HK-2 (cell line): ENCODE measurements around the gene SH2B2.
A peak's percentile ranks its signal among the peaks of the same experiment; 100 is the strongest.
"Not testable (repeated sequence)": the region's sequence is repeated elsewhere in the genome, so short reads cannot be mapped to it uniquely, and the experiment has no call there.

Experiments used
- DNase-seq: peaks from one replicate; pipeline ENCODE4 v3.0.0-alpha.2; 2018; ENCODE audit not compliant: unreplicated experiment

Gene SH2B2

GRCh38 chr7:102305414-102306268, 19.0 kb downstream of the SH2B2 start:
- no peak for DNase-seq

- peak; percentile 81 for DNase-seq
These were observed 20.4 kb downstream of the SH2B2 start for GRCh38 chr7:102306916-102307677.

GRCh38 chr7:102310414-102310815, 23.7 kb downstream of the SH2B2 start:
- DNase-seq = no peak

GRCh38 chr7:102312317-102312716, 25.6 kb downstream of the SH2B2 start:
- no peak for DNase-seq

GRCh38 chr7:102313997-102314780, 27.5 kb downstream of the SH2B2 start:
- DNase-seq = no peak

- no peak for DNase-seq
These were observed 30.8 kb downstream of the SH2B2 start for GRCh38 chr7:102317231-102318059.

- peak; percentile 38 for DNase-seq
These were observed 31.9 kb downstream of the SH2B2 start for GRCh38 chr7:102318482-102318971.

GRCh38 chr7:102319671-102320070, 33.0 kb downstream of the SH2B2 start:
- DNase-seq = no peak

- no peak for DNase-seq
These were observed 33.5 kb downstream of the SH2B2 start for GRCh38 chr7:102320181-102320580.

- no peak for DNase-seq
These were observed 34.1 kb downstream of the SH2B2 start for GRCh38 chr7:102320601-102321350.

GRCh38 chr7:102321351-102322201, 34.9 kb downstream of the SH2B2 start:
- DNase-seq = no peak

GRCh38 chr7:102322202-102322715, 35.6 kb downstream of the SH2B2 start:
- DNase-seq = no peak

GRCh38 chr7:102323914-102324195, 37.2 kb downstream of the SH2B2 start:
- no peak for DNase-seq

- not testable (repeated sequence) for DNase-seq
These were observed 38.4 kb downstream of the SH2B2 start for GRCh38 chr7:102325106-102325505.

- no peak for DNase-seq
These were observed 39.7 kb downstream of the SH2B2 start for GRCh38 chr7:102326157-102326889.

GRCh38 chr7:102327183-102327582, 40.5 kb downstream of the SH2B2 start:
- DNase-seq = not testable (repeated sequence)

GRCh38 chr7:102328863-102329262, 42.2 kb downstream of the SH2B2 start:
- DNase-seq = not testable (repeated sequence)

- DNase-seq = not testable (repeated sequence)
These were observed 42.7 kb downstream of the SH2B2 start for GRCh38 chr7:102329366-102329765.
